Neural progenitor cell (in vitro differentiated cells): ENCODE measurements around the gene TMEM232.

ENCODE experiments used
- EZH2 ChIP-seq: fragments of 200-600 bp; sonication (generic); IDR thresholded peaks from 2 replicates; pipeline ENCODE4 v1.6.1; 2017; ENCODE audit warnings: antibody characterized with exemption, mild to moderate bottlenecking, moderate library complexity
- EZH2phosphoT487 ChIP-seq: fragments of 200-600 bp; sonication (generic); IDR thresholded peaks from 2 replicates; pipeline ENCODE4 v1.6.1; 2017; ENCODE audit warnings: antibody characterized with exemption
- TF ChIP-seq, protein P1 (sequence below): fragments of 200-600 bp; sonication (generic); IDR thresholded peaks from 2 replicates; pipeline ENCODE4 v1.5.1; 2017; ENCODE audit warnings: antibody characterized with exemption, mild to moderate bottlenecking

DNA sequence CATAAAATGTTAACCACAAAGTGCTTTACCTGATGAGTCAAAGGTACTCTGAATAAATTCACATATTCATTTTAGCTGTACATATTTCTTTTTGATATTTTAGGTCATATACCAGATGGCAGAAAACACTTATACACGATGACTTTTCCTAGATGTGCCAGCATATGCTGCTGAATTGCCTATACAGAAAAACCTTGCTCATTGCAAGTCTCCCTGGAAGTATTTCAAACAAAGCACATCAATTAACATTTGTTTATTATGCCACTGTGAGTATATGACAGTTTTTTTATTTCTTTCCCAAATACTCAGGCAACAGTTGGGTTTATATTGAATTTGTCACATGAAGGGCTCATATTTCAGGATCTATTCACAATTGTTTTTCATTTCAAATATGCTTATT lies 180.8 kb downstream of the TMEM232 start:
- TF ChIP-seq EZH2phosphoT487 (no peak), EZH2 (no peak)
- TF ChIP-seq, protein P1, sequence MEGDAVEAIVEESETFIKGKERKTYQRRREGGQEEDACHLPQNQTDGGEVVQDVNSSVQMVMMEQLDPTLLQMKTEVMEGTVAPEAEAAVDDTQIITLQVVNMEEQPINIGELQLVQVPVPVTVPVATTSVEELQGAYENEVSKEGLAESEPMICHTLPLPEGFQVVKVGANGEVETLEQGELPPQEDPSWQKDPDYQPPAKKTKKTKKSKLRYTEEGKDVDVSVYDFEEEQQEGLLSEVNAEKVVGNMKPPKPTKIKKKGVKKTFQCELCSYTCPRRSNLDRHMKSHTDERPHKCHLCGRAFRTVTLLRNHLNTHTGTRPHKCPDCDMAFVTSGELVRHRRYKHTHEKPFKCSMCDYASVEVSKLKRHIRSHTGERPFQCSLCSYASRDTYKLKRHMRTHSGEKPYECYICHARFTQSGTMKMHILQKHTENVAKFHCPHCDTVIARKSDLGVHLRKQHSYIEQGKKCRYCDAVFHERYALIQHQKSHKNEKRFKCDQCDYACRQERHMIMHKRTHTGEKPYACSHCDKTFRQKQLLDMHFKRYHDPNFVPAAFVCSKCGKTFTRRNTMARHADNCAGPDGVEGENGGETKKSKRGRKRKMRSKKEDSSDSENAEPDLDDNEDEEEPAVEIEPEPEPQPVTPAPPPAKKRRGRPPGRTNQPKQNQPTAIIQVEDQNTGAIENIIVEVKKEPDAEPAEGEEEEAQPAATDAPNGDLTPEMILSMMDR, result no peak
